MM.1S (cell line): ENCODE results near the gene ROBO2.

Experiments
- DNase-seq: peaks from one replicate; pipeline ENCODE4 v3.0.0-alpha.2; 2015
- H2AFZ ChIP-seq: fragments of 300-600 bp; sonication (generic); 2 replicates; pipeline ENCODE4 v1.6.0; 2016; ENCODE audit warnings: antibody characterized with exemption, low read length
- H3F3A ChIP-seq: fragments of 300-600 bp; sonication (generic); 2 replicates; pipeline ENCODE4 v1.6.1; 2016; ENCODE audit warnings: mild to moderate bottlenecking, antibody characterized with exemption, low read length, moderate library complexity, mixed read lengths; ENCODE audit not compliant: insufficient read depth
- H3K27ac ChIP-seq: fragments of 300-600 bp; sonication (generic); 2 replicates; pipeline ENCODE4 v1.5.1; 2016; ENCODE audit warnings: mild to moderate bottlenecking, low read length
- H3K27me3 ChIP-seq: fragments of 300-600 bp; sonication (generic); replicated peaks from 2 replicates; pipeline ENCODE4 v1.6.0; 2016; ENCODE audit warnings: low read length; ENCODE audit not compliant: insufficient read depth
- H3K36me3 ChIP-seq: fragments of 300-600 bp; sonication (generic); replicated peaks from 2 replicates; pipeline ENCODE4 v1.6.1; 2016; ENCODE audit warnings: mild to moderate bottlenecking, low read length, mixed read lengths; ENCODE audit not compliant: insufficient read depth
- H3K4me1 ChIP-seq: fragments of 300-600 bp; sonication (generic); 2 replicates; pipeline ENCODE4 v1.6.1; 2016; ENCODE audit warnings: low read length, mixed read lengths
- H3K4me2 ChIP-seq: fragments of 300-600 bp; sonication (generic); 2 replicates; pipeline ENCODE4 v1.6.0; 2016; ENCODE audit warnings: low read depth, low read length
- H3K4me3 ChIP-seq: fragments of 300-600 bp; sonication (generic); 2 replicates; pipeline ENCODE4 v1.5.1; 2016; ENCODE audit warnings: low read length, mixed read lengths
- H3K79me2 ChIP-seq: fragments of 300-600 bp; sonication (generic); 2 replicates; pipeline ENCODE4 v1.6.1; 2016; ENCODE audit warnings: mixed run types, low read length, mixed read lengths
- H3K9ac ChIP-seq: fragments of 300-600 bp; sonication (generic); 2 replicates; pipeline ENCODE4 v1.6.1; 2016; ENCODE audit warnings: low read length, mixed read lengths
- H3K9me2 ChIP-seq: fragments of 300-600 bp; sonication (generic); replicated peaks from 2 replicates; pipeline ENCODE4 v1.6.1; 2016; ENCODE audit warnings: mild to moderate bottlenecking, low read length, mixed read lengths; ENCODE audit not compliant: insufficient read depth
- H3K9me3 ChIP-seq: fragments of 300-600 bp; sonication (generic); replicated peaks from 2 replicates; pipeline ENCODE4 v1.6.1; 2016; ENCODE audit warnings: mild to moderate bottlenecking, low read length, mixed read lengths; ENCODE audit not compliant: insufficient read depth
- H4K20me1 ChIP-seq: fragments of 300-600 bp; sonication (generic); 2 replicates; pipeline ENCODE4 v1.6.1; 2016; ENCODE audit warnings: mild to moderate bottlenecking, low read length, moderate library complexity, mixed read lengths; ENCODE audit not compliant: insufficient read depth
- CTCF ChIP-seq: fragments of 300-600 bp; sonication (generic); IDR thresholded peaks from 2 replicates; pipeline ENCODE4 v1.5.1; 2016; ENCODE audit warnings: antibody characterized with exemption, low read length, mixed read lengths
- EZH2 ChIP-seq: fragments of 300-600 bp; sonication (generic); optimal IDR thresholded peaks from 2 replicates; pipeline ENCODE3; 2017; ENCODE audit warnings: low read depth, mild to moderate bottlenecking, antibody characterized with exemption, low read length, mixed read lengths
- EZH2phosphoT487 ChIP-seq: fragments of 300-600 bp; sonication (generic); IDR thresholded peaks from 2 replicates; pipeline ENCODE4 v1.6.1; 2018; ENCODE audit warnings: antibody characterized with exemption, low read length

ROBO2 gene

DNA sequence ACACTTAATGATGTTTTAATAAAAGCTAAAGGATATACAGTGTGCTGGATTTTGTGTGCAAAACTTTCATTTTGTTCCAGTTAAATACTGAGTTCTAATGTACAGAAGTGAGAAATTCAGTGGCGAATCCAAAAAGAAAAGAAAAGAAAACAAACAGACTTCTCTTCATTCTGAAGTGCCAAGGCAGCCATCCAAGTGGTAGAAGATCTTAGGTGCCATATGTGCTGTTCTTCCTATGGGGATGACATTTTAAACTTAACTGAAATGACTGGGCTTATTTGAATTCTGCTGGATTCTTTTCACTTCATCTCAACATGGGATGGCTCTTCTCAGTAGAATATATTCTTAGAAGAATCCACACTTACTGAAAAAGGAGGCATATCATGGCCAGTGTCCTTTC lies 416.5 kb downstream of the ROBO2 start:
- no peaks in the 10 kb centered on the region for H3K36me3 ChIP-seq
- no peaks in the 10 kb centered on the region for H3F3A ChIP-seq
- H2AFZ ChIP-seq: no peak overlapping the region
- no peak for DNase-seq
- no peaks in the 10 kb centered on the region for H3K27me3 ChIP-seq
- H3K4me1 ChIP-seq: no peaks in the 10 kb centered on the region
- no peaks in the 10 kb centered on the region for H4K20me1 ChIP-seq
- TF ChIP-seq EZH2 (no peak), EZH2phosphoT487 (no peak), CTCF (no peak)
- H3K9ac ChIP-seq: no peak overlapping the region
- H3K9me2 ChIP-seq: no peaks in the 10 kb centered on the region
- no peak overlapping the region for H3K4me3 ChIP-seq
- no peaks in the 10 kb centered on the region for H3K79me2 ChIP-seq
- no peaks in the 10 kb centered on the region for H3K9me3 ChIP-seq
- H3K27ac ChIP-seq: no peak overlapping the region
- H3K4me2 ChIP-seq: no peak overlapping the region

DNA sequence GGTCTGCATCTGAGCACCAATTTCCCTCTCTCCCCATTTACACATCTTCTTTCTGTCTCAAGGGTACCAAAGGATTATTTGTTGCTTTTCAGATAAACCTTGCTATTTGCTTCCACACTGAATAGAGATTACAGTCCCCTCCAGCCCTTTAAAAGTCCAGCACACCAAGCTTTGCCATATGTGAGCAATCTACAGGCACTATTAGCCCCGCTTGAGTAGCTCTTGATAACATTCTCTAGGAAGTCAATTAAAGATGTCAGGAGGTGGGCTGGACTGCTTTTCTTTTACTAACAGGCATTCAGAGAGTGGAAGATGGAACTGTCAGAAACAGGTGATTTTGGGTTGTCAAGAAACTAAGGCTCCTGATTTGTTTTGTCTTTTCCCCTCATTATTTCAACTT lies 417.0 kb downstream of the ROBO2 start:
- Histone ChIP-seq H3K9ac (no peak overlapping the region), H3K4me1 (no peaks in the 10 kb centered on the region), H3F3A (no peaks in the 10 kb centered on the region), H3K27me3 (no peaks in the 10 kb centered on the region), H3K27ac (no peak overlapping the region), H3K4me3 (no peak overlapping the region), H4K20me1 (no peaks in the 10 kb centered on the region), H3K9me3 (no peaks in the 10 kb centered on the region), H3K4me2 (no peak overlapping the region), H2AFZ (no peak overlapping the region), H3K36me3 (no peaks in the 10 kb centered on the region), H3K9me2 (no peaks in the 10 kb centered on the region), H3K79me2 (no peaks in the 10 kb centered on the region)
- TF ChIP-seq CTCF (no peak), EZH2 (no peak), EZH2phosphoT487 (no peak)
- no peak for DNase-seq

DNA sequence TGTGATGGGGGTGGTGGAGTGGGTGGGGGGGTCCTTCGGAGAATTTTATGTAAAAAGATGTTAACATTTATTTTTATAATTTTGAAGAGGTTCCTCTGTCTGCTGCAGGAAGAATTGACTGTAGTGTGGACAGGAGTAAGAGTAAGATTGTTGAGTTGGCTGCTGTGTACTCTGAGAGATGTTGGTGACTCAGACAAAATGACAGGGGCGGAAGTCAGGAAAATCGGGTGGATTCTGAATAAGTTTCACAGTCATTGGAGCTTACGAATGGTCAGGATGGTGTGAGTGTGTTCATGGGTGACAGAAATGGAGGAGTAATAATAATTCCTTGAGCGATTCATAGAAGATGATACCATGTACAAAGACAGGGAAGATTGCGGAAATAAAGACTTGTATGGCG lies 420.0 kb downstream of the ROBO2 start:
- no peaks in the 10 kb centered on the region for H3K9me3 ChIP-seq
- H2AFZ ChIP-seq: no peak overlapping the region
- no peak overlapping the region for H3K9ac ChIP-seq
- no peaks in the 10 kb centered on the region for H3K79me2 ChIP-seq
- no peaks in the 10 kb centered on the region for H3K4me1 ChIP-seq
- H3K27me3 ChIP-seq: no peaks in the 10 kb centered on the region
- no peak overlapping the region for H3K4me2 ChIP-seq
- H4K20me1 ChIP-seq: no peaks in the 10 kb centered on the region
- H3K9me2 ChIP-seq: no peaks in the 10 kb centered on the region
- DNase-seq: no peak
- no peaks in the 10 kb centered on the region for H3K36me3 ChIP-seq
- H3K27ac ChIP-seq: no peak overlapping the region
- TF ChIP-seq EZH2: no peak
- TF ChIP-seq EZH2phosphoT487: no peak
- no peak for TF ChIP-seq CTCF
- H3K4me3 ChIP-seq: no peak overlapping the region
- no peaks in the 10 kb centered on the region for H3F3A ChIP-seq
